ENCODE results near the gene SLC6A6. TPM values are rescaled to one million over a fixed set of nuclear protein-coding genes. Genes with fewer than 3 reads are reported as not detected.

The SLC6A6 gene
- total RNA-seq, 2 donors from 2014 or later = 52.7 to 71.9 TPM

Other genes with a start within 250 kb of the SLC6A6 start
- 10 to 100 TPM; 24.5 to 51.4 TPM for gene XPC, start 224.0 kb upstream of the SLC6A6 start, total RNA-seq
- gene LSM3, start 223.8 kb upstream of the SLC6A6 start, total RNA-seq = 10 to 100 TPM; 20.5 to 24.5 TPM
- not detected for gene GRIP2, start 137.7 kb downstream of the SLC6A6 start, total RNA-seq
- 10 to 100 TPM; 19.8 to 23.3 TPM for gene CCDC174, start 249.2 kb downstream of the SLC6A6 start, total RNA-seq